GM23248 (cell line): ENCODE data around the gene UBASH3A. TPM values are rescaled to one million over a fixed set of nuclear protein-coding genes. Genes with fewer than 3 reads are reported as not detected.

Experiments
- DNase-seq: peaks from one replicate; pipeline ENCODE4 v3.0.0-alpha.2; 2015
- H2AFZ ChIP-seq: fragments of 200-600 bp; sonication (generic); 2 replicates; pipeline ENCODE4 v1.6.1; 2016; ENCODE audit warnings: antibody characterized with exemption
- H3F3A ChIP-seq: fragments of 200-600 bp; sonication (generic); 2 replicates; pipeline ENCODE4 v1.6.1; 2016; ENCODE audit warnings: mild to moderate bottlenecking, antibody characterized with exemption, mixed run types; ENCODE audit not compliant: insufficient read depth
- H3K27ac ChIP-seq: fragments of 200-600 bp; sonication (generic); 2 replicates; pipeline ENCODE4 v1.5.1; 2016; ENCODE audit warnings: mild to moderate bottlenecking
- H3K27me3 ChIP-seq: fragments of 200-600 bp; sonication (generic); replicated peaks from 2 replicates; pipeline ENCODE4 v1.6.1; 2016; ENCODE audit warnings: mild to moderate bottlenecking; ENCODE audit not compliant: insufficient read depth
- H3K36me3 ChIP-seq: fragments of 200-600 bp; sonication (generic); 2 replicates; pipeline ENCODE4 v1.6.1; 2016; ENCODE audit warnings: low read depth, mild to moderate bottlenecking
- H3K4me1 ChIP-seq: fragments of 200-600 bp; sonication (generic); 2 replicates; pipeline ENCODE4 v1.6.1; 2016; ENCODE audit warnings: mild to moderate bottlenecking; ENCODE audit not compliant: insufficient read depth
- H3K4me2 ChIP-seq: fragments of 200-600 bp; sonication (generic); one replicate; pipeline ENCODE4 v1.6.1; 2016; ENCODE audit warnings: mild to moderate bottlenecking; ENCODE audit not compliant: unreplicated experiment
- H3K4me3 ChIP-seq: fragments of 200-600 bp; sonication (generic); 2 replicates; pipeline ENCODE4 v1.5.1; 2016; ENCODE audit warnings: mild to moderate bottlenecking
- H3K79me2 ChIP-seq: fragments of 200-600 bp; sonication (generic); 2 replicates; pipeline ENCODE4 v1.6.1; 2016; ENCODE audit warnings: mild to moderate bottlenecking; ENCODE audit not compliant: insufficient read depth
- H3K9ac ChIP-seq: fragments of 200-600 bp; sonication (generic); 2 replicates; pipeline ENCODE4 v1.6.1; 2016; ENCODE audit warnings: mild to moderate bottlenecking
- H3K9me2 ChIP-seq: fragments of 200-600 bp; sonication (generic); 2 replicates; pipeline ENCODE4 v1.6.1; 2016; ENCODE audit warnings: mixed run types, mild to moderate bottlenecking, moderate library complexity; ENCODE audit not compliant: insufficient read depth
- H3K9me3 ChIP-seq: fragments of 200-600 bp; sonication (generic); one replicate; pipeline ENCODE4 v1.6.1; 2017; ENCODE audit warnings: low read depth
- H4K20me1 ChIP-seq: fragments of 200-600 bp; sonication (generic); 2 replicates; pipeline ENCODE4 v1.6.0; 2016; ENCODE audit not compliant: insufficient read depth
- EZH2 ChIP-seq: fragments of 200-600 bp; sonication (generic); IDR thresholded peaks from 2 replicates; pipeline ENCODE4 v1.6.1; 2018; ENCODE audit warnings: antibody characterized with exemption, mild to moderate bottlenecking; ENCODE audit not compliant: insufficient read depth, poor library complexity, severe bottlenecking
- EZH2phosphoT487 ChIP-seq: fragments of 200-600 bp; sonication (generic); IDR thresholded peaks from 2 replicates; pipeline ENCODE4 v1.6.1; 2018; ENCODE audit warnings: antibody characterized with exemption, moderate library complexity, mild to moderate bottlenecking, low read depth; ENCODE audit not compliant: insufficient read depth
- WGBS, 2 experiments: methylation state at CpG; one replicate each; pipeline ENCODE4 v1.1.6; 2015 to 2017; ENCODE audit warnings: low lambda C conversion rate in 2 of 2, low coverage in 1 of 2; ENCODE audit errors: missing lambda C conversion rate in 2 of 2; 5-methylcytosine and 5-hydroxymethylcytosine counted together
- in situ Hi-C: fragments of 300-500 bp; cut with MboI; formaldehyde crosslinking; loops from 2 replicates; pipeline ENCODE4 v1.15.0; 2020
- polyA plus RNA-seq: library from polyadenylated mRNA; unstranded; fragments of >200 nt; fragmentation: Nextera tagmentation; extraction: Ambion mirVana; gene quantifications from 2 replicates; pipeline ENCODE4 v1.2.1, GENCODE V29; 2016
- total RNA-seq: library from RNA; depleted of rRNA; stranded (reverse); fragments of >200 nt; shearing (Covaris generic); gene quantifications from 2 replicates; pipeline ENCODE4 v1.2.3, GENCODE V29; 2014

Gene UBASH3A
- total and polyA plus RNA-seq, 2 experiments from 2014 or later = not detected

DNA sequence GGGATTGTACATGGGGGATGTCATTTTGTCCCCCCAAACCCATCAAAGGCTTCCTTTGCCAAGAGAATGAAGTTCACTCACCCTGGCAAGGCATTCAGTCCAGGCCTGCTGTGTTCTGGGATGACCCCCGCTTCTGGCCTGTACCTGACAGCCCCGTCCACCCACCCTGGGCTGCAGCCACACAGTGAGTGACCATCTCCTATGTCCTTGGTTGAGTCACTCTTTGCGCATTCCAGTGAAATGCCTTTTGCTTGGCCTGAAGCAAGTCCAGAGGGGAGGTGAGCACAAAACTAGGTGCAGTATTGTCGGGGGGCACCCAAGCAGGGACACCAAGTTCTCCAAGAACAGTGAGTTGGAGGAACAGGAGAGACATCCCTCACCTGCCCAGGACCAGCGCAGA lies 18.1 kb upstream of the UBASH3A start:
- Histone ChIP-seq H3K4me2 (no peak overlapping the region), H3K9me2 (no peaks in the 10 kb centered on the region), H4K20me1 (no peaks in the 10 kb centered on the region), H3K36me3 (no peaks in the 10 kb centered on the region), H3K9me3 (no peaks in the 10 kb centered on the region), H3K4me1 (no peaks in the 10 kb centered on the region), H3F3A (no peaks in the 10 kb centered on the region), H3K27ac (no peak overlapping the region), H3K79me2 (no peaks in the 10 kb centered on the region), H2AFZ (no peak overlapping the region), H3K27me3 (peaks cover 3% of the 10 kb centered on the region; the same call in 1 of the 2 replicates), H3K9ac (no peak overlapping the region), H3K4me3 (no peak overlapping the region)
- in situ Hi-C loops = no loop called here
- no peak for DNase-seq
- TF ChIP-seq EZH2 = no peak
- no peak for TF ChIP-seq EZH2phosphoT487
- 48 to 52% methylated on average over 5 of the region's 5 CpGs for whole genome bisulfite sequencing, 2 experiments

DNA sequence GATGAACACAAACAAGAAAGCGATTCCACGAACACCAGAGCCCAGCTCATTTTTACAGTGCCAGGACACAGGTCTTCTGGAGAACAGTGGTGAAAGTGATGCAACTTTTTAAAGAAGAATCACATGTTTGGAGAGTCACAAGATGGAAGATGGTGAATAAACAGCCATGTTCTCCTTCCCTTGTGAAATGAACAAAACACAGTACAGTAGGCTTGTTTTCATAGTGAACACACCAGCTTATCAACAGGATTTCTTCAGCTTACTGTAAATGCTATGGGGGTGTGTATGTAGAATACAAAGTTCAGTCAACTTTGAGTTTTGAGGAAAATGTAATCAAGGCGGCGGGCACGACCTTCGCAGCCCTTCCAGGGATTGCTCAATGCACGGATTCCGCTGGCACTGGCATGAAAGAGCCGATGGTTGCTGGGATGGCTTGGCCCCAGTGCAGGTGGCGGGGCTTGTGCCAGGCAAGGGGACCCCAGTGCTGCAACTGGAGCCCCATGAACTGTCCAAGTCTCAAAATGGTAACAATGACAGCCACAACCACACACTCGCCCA lies 17.6 kb upstream of the UBASH3A start:
- 61 to 65% methylated on average over 11 of the region's 11 CpGs for WGBS, 2 experiments
- H3K4me2 ChIP-seq = no peak overlapping the region
- no peaks in the 10 kb centered on the region for H3K79me2 ChIP-seq
- H4K20me1 ChIP-seq = no peaks in the 10 kb centered on the region
- no peak for DNase-seq
- no peak overlapping the region for H3K9ac ChIP-seq
- no peak overlapping the region for H3K4me3 ChIP-seq
- no peaks in the 10 kb centered on the region for H3K9me3 ChIP-seq
- in situ Hi-C loops = no loop called here
- peaks cover 3% of the 10 kb centered on the region; the same call in 1 of the 2 replicates for H3K27me3 ChIP-seq
- H3K36me3 ChIP-seq = no peaks in the 10 kb centered on the region
- H3K27ac ChIP-seq = no peak overlapping the region
- H3F3A ChIP-seq = no peaks in the 10 kb centered on the region
- no peaks in the 10 kb centered on the region for H3K9me2 ChIP-seq
- no peak overlapping the region for H2AFZ ChIP-seq
- TF ChIP-seq EZH2 = no peak
- TF ChIP-seq EZH2phosphoT487 = no peak
- H3K4me1 ChIP-seq = no peaks in the 10 kb centered on the region

DNA sequence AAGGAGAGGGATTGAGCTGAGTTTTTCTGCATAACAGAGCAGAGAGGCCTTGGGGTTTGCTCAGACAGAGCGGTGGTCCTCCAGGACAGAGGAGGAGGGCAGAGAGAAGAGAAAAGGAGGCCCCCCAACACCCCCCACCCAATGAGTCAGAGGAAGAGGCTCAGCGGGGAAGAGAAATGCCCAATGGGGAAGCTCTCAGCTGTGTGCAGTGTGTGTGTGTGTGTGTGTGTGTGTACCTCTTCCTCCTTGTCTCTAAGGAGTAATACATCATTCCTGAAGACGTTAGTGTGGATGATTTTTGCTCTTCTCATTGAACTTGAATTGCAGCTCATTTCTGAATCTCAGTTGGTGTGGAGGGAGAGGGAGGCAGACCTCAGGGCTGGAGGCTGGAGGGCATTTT lies 16.5 kb upstream of the UBASH3A start:
- Histone ChIP-seq H3K4me1 (no peaks in the 10 kb centered on the region), H3K9me2 (no peaks in the 10 kb centered on the region), H3K79me2 (no peaks in the 10 kb centered on the region), H4K20me1 (no peaks in the 10 kb centered on the region), H3F3A (no peaks in the 10 kb centered on the region), H3K9me3 (no peaks in the 10 kb centered on the region), H3K9ac (no peak overlapping the region), H3K4me2 (no peak overlapping the region), H3K27ac (no peak overlapping the region), H2AFZ (no peak overlapping the region), H3K36me3 (no peaks in the 10 kb centered on the region), H3K27me3 (peaks cover 8% of the 10 kb centered on the region; the same call in 1 of the 2 replicates), H3K4me3 (no peak overlapping the region)
- 23 to 29% methylated on average over 3 of the region's 3 CpGs for whole genome bisulfite sequencing, 2 experiments
- TF ChIP-seq EZH2phosphoT487 (no peak), EZH2 (no peak)
- in situ Hi-C loops = no loop called here
- no peak for DNase-seq

DNA sequence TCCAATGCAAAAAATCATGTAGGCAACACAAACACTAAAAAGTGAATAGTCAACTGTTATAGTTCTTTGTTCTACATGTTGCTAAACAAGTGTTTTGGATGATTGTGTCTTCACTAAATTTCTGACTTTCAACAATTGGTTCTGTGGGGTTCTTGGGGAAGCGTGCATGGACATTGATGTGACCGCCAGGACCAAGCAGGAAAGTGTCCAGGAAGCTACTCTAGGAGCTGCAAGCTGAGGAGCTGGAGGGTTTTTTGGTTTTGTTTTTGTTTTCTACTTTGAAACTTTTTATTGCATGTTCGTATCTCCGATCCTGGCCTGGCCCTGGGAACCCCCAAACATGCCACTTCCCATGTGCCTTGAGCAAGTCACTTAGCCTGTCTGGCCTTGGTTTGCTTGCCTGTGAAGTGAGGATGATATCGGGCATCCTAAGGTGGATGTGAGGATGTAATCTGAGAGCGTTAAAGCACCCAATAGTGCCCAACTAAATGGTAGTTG lies 15.8 kb upstream of the UBASH3A start:
- TF ChIP-seq EZH2 (no peak), EZH2phosphoT487 (no peak)
- Histone ChIP-seq H3K9ac (no peak overlapping the region), H3K4me2 (no peak overlapping the region), H3K4me1 (no peaks in the 10 kb centered on the region), H4K20me1 (no peaks in the 10 kb centered on the region), H3K27ac (no peak overlapping the region), H3K4me3 (no peak overlapping the region), H3K9me2 (no peaks in the 10 kb centered on the region), H3K36me3 (no peaks in the 10 kb centered on the region), H3K79me2 (no peaks in the 10 kb centered on the region), H3K27me3 (peaks cover 8% of the 10 kb centered on the region; the same call in 1 of the 2 replicates), H2AFZ (no peak overlapping the region), H3K9me3 (no peaks in the 10 kb centered on the region), H3F3A (no peaks in the 10 kb centered on the region)
- WGBS, 2 experiments = 57 to 58% methylated on average over 6 of the region's 6 CpGs
- no peak for DNase-seq
- in situ Hi-C loops = no loop called here
